ENCODE measurements around the gene PRSS16.
"Not testable (repeated sequence)": the region's sequence is repeated elsewhere in the genome, so short reads cannot be mapped to it uniquely, and the experiment has no call there.

Gene PRSS16

GRCh38 chr6:27247133-27247836 lies at the start of gene PRSS16:
TSS of gene PRSS16 (plus strand) at chr6:27247701. CDS start at chr6:27247738, 37 bp downstream.
- DNase-seq = no peak

- peak; percentile 15 for DNase-seq
These were observed 41.9 kb upstream of the PRSS16 start for GRCh38 chr6:27205375-27206278.

- no peak for DNase-seq
These were observed 40.7 kb upstream of the PRSS16 start for GRCh38 chr6:27206806-27207205.

- DNase-seq = no peak
These were observed 39.5 kb upstream of the PRSS16 start for GRCh38 chr6:27208042-27208441.

GRCh38 chr6:27209196-27209595 lies 38.3 kb upstream of the PRSS16 start:
- DNase-seq = no peak

GRCh38 chr6:27209659-27210269 lies 37.7 kb upstream of the PRSS16 start:
- DNase-seq = no peak

GRCh38 chr6:27213091-27213517 lies 34.4 kb upstream of the PRSS16 start:
- not testable (repeated sequence) for DNase-seq

- no peak for DNase-seq
These were observed 33.9 kb upstream of the PRSS16 start for GRCh38 chr6:27213544-27214125.

- no peak for DNase-seq
These were observed 33.3 kb upstream of the PRSS16 start for GRCh38 chr6:27214126-27214601.

GRCh38 chr6:27216874-27217273 lies 30.6 kb upstream of the PRSS16 start:
- no peak for DNase-seq

- not testable (repeated sequence) for DNase-seq
These were observed 24.5 kb upstream of the PRSS16 start for GRCh38 chr6:27222971-27223370.

GRCh38 chr6:27224729-27225128 lies 22.8 kb upstream of the PRSS16 start:
- DNase-seq = no peak

GRCh38 chr6:27228963-27229477 lies 18.5 kb upstream of the PRSS16 start:
- no peak for DNase-seq

- DNase-seq = no peak
These were observed 16.8 kb upstream of the PRSS16 start for GRCh38 chr6:27230758-27231111.

GRCh38 chr6:27234576-27234975 lies 12.9 kb upstream of the PRSS16 start:
- DNase-seq = no peak

- DNase-seq = peak; percentile 25
These were observed 10.3 kb upstream of the PRSS16 start for GRCh38 chr6:27237089-27237803.

- no peak for DNase-seq
These were observed 9.2 kb upstream of the PRSS16 start for GRCh38 chr6:27238010-27238983.

GRCh38 chr6:27239258-27239657 lies 8.2 kb upstream of the PRSS16 start:
- no peak for DNase-seq

GRCh38 chr6:27241443-27241842 lies 6.1 kb upstream of the PRSS16 start:
- no peak for DNase-seq

GRCh38 chr6:27242589-27243265 lies 4.8 kb upstream of the PRSS16 start:
- DNase-seq = no peak

All from CD4-positive, alpha-beta T cell treated with Interleukin-12 subunit alpha and Interleukin-12 subunit beta, for 1 hour (primary cell).